NCI-H2196 treated with DMSO at 0.1 percent for 48 hours (cell line): ENCODE results near the gene WDR33.
"Not testable (repeated sequence)": the region's sequence is repeated elsewhere in the genome, so short reads cannot be mapped to it uniquely, and the experiment has no call there.

Source experiments
- DNase-seq: peaks from one replicate; lab custom pipeline; 2025; ENCODE audit not compliant: unreplicated experiment; lab: John Stamatoyannopoulos, UW

Gene WDR33

GRCh38 chr2:127811397-127812321, 688 bp upstream of the WDR33 start:
- DNase-seq = no peak

GRCh38 chr2:127810156-127810618, 784 bp downstream of the WDR33 start:
- DNase-seq = no peak

- DNase-seq = no peak
These were observed 3.2 kb downstream of the WDR33 start for GRCh38 chr2:127807678-127808353.

- DNase-seq = not testable (repeated sequence)
These were observed 4.1 kb downstream of the WDR33 start for GRCh38 chr2:127806860-127807259.

GRCh38 chr2:127805491-127805890, 5.5 kb downstream of the WDR33 start:
- DNase-seq = no peak

GRCh38 chr2:127799926-127800325, 11.0 kb downstream of the WDR33 start:
- no peak for DNase-seq

GRCh38 chr2:127796389-127796788, 14.6 kb downstream of the WDR33 start:
- DNase-seq = no peak

GRCh38 chr2:127794901-127795300, 16.1 kb downstream of the WDR33 start:
- not testable (repeated sequence) for DNase-seq

- DNase-seq = no peak
These were observed 18.2 kb downstream of the WDR33 start for GRCh38 chr2:127792805-127793204.

GRCh38 chr2:127790694-127791529, 20.1 kb downstream of the WDR33 start:
- no peak for DNase-seq

- DNase-seq = no peak
These were observed 24.7 kb downstream of the WDR33 start for GRCh38 chr2:127786048-127786809.

GRCh38 chr2:127784965-127785518, 25.9 kb downstream of the WDR33 start:
- DNase-seq = no peak

GRCh38 chr2:127783101-127783500, 27.9 kb downstream of the WDR33 start:
- no peak for DNase-seq

GRCh38 chr2:127778850-127779249, 32.1 kb downstream of the WDR33 start:
- DNase-seq = no peak

- DNase-seq = no peak
These were observed 32.5 kb downstream of the WDR33 start for GRCh38 chr2:127778447-127778846.

- DNase-seq = no peak
These were observed 34.7 kb downstream of the WDR33 start for GRCh38 chr2:127776122-127776780.

- DNase-seq = no peak
These were observed 39.2 kb downstream of the WDR33 start for GRCh38 chr2:127771756-127772155.

- DNase-seq = no peak
These were observed 39.8 kb downstream of the WDR33 start for GRCh38 chr2:127770973-127771735.

- not testable (repeated sequence) for DNase-seq
These were observed 40.4 kb downstream of the WDR33 start for GRCh38 chr2:127770534-127770933.
